ENCODE measurements around the gene STMP1. TPM values are rescaled to one million over a fixed set of nuclear protein-coding genes. Genes with fewer than 3 reads are reported as not detected.

The STMP1 gene
- total and polyA plus RNA-seq, 2 experiments from 2014 or later: 23.0 to 78.4 TPM

DNA sequence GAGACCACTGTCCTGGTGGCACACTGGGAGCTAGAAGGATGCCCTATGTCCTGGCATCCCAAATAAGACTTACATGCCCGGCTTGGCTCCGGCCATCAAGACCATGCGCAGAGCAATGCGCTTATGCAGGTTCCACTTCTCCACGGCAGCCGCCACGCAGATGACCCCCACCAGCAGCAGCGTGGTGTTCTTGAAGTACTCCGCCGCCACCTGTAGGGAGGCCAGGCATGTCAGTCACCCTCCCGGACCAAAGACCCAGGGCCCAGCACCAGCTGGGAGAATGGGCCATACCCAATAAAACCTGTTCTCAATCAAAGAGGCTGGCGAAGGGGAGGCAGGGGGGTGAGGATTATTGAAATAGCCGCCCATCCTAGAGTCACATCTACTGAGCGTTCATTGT lies 45.7 kb downstream of the STMP1 start:
- no peaks in the 10 kb centered on the region for H4K20me1 ChIP-seq (replicated peaks; ENCODE audit: insufficient read depth)
- peaks cover 17% of the 10 kb centered on the region for H3K4me1 Mint-ChIP-seq
- no peak overlapping the region for H3K27ac ChIP-seq (ENCODE audit: low read depth)
- TF ChIP-seq POLR2AphosphoS5 (IDR thresholded peaks at IDR 0.05; ENCODE audit: low read depth): no peak
- TF ChIP-seq, protein P1, sequence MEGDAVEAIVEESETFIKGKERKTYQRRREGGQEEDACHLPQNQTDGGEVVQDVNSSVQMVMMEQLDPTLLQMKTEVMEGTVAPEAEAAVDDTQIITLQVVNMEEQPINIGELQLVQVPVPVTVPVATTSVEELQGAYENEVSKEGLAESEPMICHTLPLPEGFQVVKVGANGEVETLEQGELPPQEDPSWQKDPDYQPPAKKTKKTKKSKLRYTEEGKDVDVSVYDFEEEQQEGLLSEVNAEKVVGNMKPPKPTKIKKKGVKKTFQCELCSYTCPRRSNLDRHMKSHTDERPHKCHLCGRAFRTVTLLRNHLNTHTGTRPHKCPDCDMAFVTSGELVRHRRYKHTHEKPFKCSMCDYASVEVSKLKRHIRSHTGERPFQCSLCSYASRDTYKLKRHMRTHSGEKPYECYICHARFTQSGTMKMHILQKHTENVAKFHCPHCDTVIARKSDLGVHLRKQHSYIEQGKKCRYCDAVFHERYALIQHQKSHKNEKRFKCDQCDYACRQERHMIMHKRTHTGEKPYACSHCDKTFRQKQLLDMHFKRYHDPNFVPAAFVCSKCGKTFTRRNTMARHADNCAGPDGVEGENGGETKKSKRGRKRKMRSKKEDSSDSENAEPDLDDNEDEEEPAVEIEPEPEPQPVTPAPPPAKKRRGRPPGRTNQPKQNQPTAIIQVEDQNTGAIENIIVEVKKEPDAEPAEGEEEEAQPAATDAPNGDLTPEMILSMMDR (conservative IDR thresholded peaks at IDR 0.05; ENCODE audit: low read depth in 2 of 2): peak; percentile 25 to 59; a peak in 3 of 4 replicates
- H3K27me3 ChIP-seq (ENCODE audit: insufficient read depth): no peaks in the 10 kb centered on the region
- H2AFZ ChIP-seq: no peak overlapping the region
- no peaks in the 10 kb centered on the region for H3K9me3 Mint-ChIP-seq
- peak; percentile 27 for ATAC-seq
- H3F3A ChIP-seq (replicated peaks; ENCODE audit: low read depth): 0 out of 2 replicates have a peak, but pooled peaks cover 3% of the 10 kb centered on the region
- no peaks in the 10 kb centered on the region for H3K36me3 Mint-ChIP-seq (ENCODE audit: low read depth)
- no peak overlapping the region for H3K4me3 Mint-ChIP-seq
- H3K9me2 ChIP-seq (ENCODE audit: insufficient read depth): no peaks in the 10 kb centered on the region; the same call in 1 of the 2 replicates
- H3K27ac Mint-ChIP-seq: no peak overlapping the region
- no peak overlapping the region for H3K4me2 ChIP-seq
- no peak overlapping the region for H3K4me3 ChIP-seq
- no peaks in the 10 kb centered on the region for H3K36me3 ChIP-seq (ENCODE audit: insufficient read depth)
- DNase-seq (ENCODE audit: low spot score): peak; percentile 59
- peaks cover 7% of the 10 kb centered on the region for H3K27me3 Mint-ChIP-seq (ENCODE audit: insufficient read depth, low read depth, poor library complexity)
- H3K79me2 ChIP-seq (replicated peaks; ENCODE audit: insufficient read depth): no peaks in the 10 kb centered on the region
- H3K4me1 ChIP-seq (ENCODE audit: insufficient read depth): peaks cover 10% of the 10 kb centered on the region

DNA sequence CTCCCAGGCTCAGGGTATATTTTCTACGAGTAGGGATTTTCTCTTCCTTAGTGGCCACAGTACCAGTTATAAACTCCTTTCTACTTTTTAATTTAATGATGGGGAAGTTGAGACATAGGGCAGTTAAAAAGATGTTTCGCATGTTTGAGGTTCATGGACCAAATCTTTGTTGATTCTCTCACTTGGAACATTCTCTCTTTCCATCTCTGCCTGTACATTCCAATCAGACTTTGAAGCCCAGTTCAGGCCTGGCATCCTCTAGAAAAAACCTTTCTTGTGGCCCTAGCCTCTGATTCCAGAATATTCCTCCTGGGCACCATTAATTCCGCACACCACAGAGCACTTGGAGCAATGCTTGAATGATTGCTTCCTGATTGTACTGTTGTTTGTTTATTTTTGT lies 47.2 kb downstream of the STMP1 start:
- Histone ChIP-seq H3K4me1 (ENCODE audit: insufficient read depth) (peaks cover 13% of the 10 kb centered on the region), H4K20me1 (replicated peaks; ENCODE audit: insufficient read depth) (no peaks in the 10 kb centered on the region), H3K27me3 (ENCODE audit: insufficient read depth) (no peaks in the 10 kb centered on the region), H3K79me2 (replicated peaks; ENCODE audit: insufficient read depth) (no peaks in the 10 kb centered on the region), H3K27ac (ENCODE audit: low read depth) (no peak overlapping the region), H3F3A (replicated peaks; ENCODE audit: low read depth) (0 out of 2 replicates have a peak, but pooled peaks cover 6% of the 10 kb centered on the region), H3K4me3 (no peak overlapping the region), H3K36me3 (ENCODE audit: insufficient read depth) (no peaks in the 10 kb centered on the region), H2AFZ (no peak overlapping the region), H3K4me2 (no peak overlapping the region), H3K9me2 (ENCODE audit: insufficient read depth) (no peaks in the 10 kb centered on the region; the same call in 1 of the 2 replicates)
- DNase-seq (ENCODE audit: low spot score) (no peak), ATAC-seq (no peak)
- Mint-ChIP-seq H3K27ac (no peak overlapping the region), H3K36me3 (ENCODE audit: low read depth) (no peaks in the 10 kb centered on the region), H3K9me3 (no peaks in the 10 kb centered on the region), H3K4me3 (no peak overlapping the region), H3K4me1 (peaks cover 12% of the 10 kb centered on the region), H3K27me3 (ENCODE audit: insufficient read depth, low read depth, poor library complexity) (peaks cover 3% of the 10 kb centered on the region)
- TF ChIP-seq, protein P2, sequence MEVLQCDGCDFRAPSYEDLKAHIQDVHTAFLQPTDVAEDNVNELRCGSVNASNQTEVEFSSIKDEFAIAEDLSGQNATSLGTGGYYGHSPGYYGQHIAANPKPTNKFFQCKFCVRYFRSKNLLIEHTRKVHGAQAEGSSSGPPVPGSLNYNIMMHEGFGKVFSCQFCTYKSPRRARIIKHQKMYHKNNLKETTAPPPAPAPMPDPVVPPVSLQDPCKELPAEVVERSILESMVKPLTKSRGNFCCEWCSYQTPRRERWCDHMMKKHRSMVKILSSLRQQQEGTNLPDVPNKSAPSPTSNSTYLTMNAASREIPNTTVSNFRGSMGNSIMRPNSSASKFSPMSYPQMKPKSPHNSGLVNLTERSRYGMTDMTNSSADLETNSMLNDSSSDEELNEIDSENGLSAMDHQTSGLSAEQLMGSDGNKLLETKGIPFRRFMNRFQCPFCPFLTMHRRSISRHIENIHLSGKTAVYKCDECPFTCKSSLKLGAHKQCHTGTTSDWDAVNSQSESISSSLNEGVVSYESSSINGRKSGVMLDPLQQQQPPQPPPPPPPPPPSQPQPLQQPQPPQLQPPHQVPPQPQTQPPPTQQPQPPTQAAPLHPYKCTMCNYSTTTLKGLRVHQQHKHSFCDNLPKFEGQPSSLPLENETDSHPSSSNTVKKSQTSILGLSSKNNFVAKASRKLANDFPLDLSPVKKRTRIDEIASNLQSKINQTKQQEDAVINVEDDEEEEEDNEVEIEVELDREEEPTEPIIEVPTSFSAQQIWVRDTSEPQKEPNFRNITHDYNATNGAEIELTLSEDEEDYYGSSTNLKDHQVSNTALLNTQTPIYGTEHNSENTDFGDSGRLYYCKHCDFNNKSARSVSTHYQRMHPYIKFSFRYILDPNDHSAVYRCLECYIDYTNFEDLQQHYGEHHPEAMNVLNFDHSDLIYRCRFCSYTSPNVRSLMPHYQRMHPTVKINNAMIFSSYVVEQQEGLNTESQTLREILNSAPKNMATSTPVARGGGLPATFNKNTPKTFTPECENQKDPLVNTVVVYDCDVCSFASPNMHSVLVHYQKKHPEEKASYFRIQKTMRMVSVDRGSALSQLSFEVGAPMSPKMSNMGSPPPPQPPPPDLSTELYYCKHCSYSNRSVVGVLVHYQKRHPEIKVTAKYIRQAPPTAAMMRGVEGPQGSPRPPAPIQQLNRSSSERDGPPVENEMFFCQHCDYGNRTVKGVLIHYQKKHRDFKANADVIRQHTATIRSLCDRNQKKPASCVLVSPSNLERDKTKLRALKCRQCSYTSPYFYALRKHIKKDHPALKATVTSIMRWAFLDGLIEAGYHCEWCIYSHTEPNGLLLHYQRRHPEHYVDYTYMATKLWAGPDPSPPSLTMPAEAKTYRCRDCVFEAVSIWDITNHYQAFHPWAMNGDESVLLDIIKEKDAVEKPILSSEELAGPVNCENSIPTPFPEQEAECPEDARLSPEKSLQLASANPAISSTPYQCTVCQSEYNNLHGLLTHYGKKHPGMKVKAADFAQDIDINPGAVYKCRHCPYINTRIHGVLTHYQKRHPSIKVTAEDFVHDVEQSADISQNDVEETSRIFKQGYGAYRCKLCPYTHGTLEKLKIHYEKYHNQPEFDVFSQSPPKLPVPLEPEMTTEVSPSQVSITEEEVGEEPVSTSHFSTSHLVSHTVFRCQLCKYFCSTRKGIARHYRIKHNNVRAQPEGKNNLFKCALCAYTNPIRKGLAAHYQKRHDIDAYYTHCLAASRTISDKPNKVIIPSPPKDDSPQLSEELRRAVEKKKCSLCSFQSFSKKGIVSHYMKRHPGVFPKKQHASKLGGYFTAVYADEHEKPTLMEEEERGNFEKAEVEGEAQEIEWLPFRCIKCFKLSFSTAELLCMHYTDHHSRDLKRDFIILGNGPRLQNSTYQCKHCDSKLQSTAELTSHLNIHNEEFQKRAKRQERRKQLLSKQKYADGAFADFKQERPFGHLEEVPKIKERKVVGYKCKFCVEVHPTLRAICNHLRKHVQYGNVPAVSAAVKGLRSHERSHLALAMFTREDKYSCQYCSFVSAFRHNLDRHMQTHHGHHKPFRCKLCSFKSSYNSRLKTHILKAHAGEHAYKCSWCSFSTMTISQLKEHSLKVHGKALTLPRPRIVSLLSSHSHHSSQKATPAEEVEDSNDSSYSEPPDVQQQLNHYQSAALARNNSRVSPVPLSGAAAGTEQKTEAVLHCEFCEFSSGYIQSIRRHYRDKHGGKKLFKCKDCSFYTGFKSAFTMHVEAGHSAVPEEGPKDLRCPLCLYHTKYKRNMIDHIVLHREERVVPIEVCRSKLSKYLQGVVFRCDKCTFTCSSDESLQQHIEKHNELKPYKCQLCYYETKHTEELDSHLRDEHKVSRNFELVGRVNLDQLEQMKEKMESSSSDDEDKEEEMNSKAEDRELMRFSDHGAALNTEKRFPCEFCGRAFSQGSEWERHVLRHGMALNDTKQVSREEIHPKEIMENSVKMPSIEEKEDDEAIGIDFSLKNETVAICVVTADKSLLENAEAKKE (CRISPR knock-in tag; IDR thresholded peaks at IDR 0.05): no peak
- TF ChIP-seq, protein P3, sequence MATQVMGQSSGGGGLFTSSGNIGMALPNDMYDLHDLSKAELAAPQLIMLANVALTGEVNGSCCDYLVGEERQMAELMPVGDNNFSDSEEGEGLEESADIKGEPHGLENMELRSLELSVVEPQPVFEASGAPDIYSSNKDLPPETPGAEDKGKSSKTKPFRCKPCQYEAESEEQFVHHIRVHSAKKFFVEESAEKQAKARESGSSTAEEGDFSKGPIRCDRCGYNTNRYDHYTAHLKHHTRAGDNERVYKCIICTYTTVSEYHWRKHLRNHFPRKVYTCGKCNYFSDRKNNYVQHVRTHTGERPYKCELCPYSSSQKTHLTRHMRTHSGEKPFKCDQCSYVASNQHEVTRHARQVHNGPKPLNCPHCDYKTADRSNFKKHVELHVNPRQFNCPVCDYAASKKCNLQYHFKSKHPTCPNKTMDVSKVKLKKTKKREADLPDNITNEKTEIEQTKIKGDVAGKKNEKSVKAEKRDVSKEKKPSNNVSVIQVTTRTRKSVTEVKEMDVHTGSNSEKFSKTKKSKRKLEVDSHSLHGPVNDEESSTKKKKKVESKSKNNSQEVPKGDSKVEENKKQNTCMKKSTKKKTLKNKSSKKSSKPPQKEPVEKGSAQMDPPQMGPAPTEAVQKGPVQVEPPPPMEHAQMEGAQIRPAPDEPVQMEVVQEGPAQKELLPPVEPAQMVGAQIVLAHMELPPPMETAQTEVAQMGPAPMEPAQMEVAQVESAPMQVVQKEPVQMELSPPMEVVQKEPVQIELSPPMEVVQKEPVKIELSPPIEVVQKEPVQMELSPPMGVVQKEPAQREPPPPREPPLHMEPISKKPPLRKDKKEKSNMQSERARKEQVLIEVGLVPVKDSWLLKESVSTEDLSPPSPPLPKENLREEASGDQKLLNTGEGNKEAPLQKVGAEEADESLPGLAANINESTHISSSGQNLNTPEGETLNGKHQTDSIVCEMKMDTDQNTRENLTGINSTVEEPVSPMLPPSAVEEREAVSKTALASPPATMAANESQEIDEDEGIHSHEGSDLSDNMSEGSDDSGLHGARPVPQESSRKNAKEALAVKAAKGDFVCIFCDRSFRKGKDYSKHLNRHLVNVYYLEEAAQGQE (IDR thresholded peaks at IDR 0.05; ENCODE audit: unreplicated experiment): no peak
- TF ChIP-seq ZNF331 (CRISPR knock-in tag; IDR thresholded peaks at IDR 0.05; ENCODE audit: low read depth) (no peak), EZH2 (IDR thresholded peaks at IDR 0.05; ENCODE audit: low read depth, unreplicated experiment) (no peak), POLR2AphosphoS5 (IDR thresholded peaks at IDR 0.05; ENCODE audit: low read depth) (no peak), NANOG (IDR thresholded peaks at IDR 0.05; ENCODE audit: borderline replicate concordance) (no peak)
- TF ChIP-seq, protein P1 (conservative IDR thresholded peaks at IDR 0.05; ENCODE audit: low read depth in 2 of 2): no peak
